Measurements from ENCODE around the gene LHFPL5. TPM values are rescaled to one million over a fixed set of nuclear protein-coding genes. Genes with fewer than 3 reads are reported as not detected.

Gene LHFPL5
- polyA plus RNA-seq, 1 donor (not counting 4 experiments of a cell fraction or from before 2014, with no cell fraction given) = not detected

GRCh38 chr6:35786272-35786671 is 18.9 kb upstream of the LHFPL5 start:
- Histone ChIP-seq H3K27me3 (ENCODE audit: control insufficient read depth, extremely low read depth, insufficient read depth, low read length) (peaks cover 37% of the 10 kb centered on the region), H3K4me3 (ENCODE audit: control insufficient read depth in 2 of 3, extremely low read depth in 1 of 3, insufficient read depth in 2 of 3, low read depth in 1 of 3, low read length in 3 of 3) (no peak overlapping the region), H3K9me1 (ENCODE audit: control insufficient read depth, extremely low read depth, insufficient read depth, low read length) (no peaks in the 10 kb centered on the region), H3K79me2 (ENCODE audit: control insufficient read depth, insufficient read depth, low read length) (no peaks in the 10 kb centered on the region), H4K20me1 (ENCODE audit: control insufficient read depth, extremely low read depth, insufficient read depth, low read length) (no peaks in the 10 kb centered on the region), H3K27ac (ENCODE audit: control insufficient read depth, insufficient read depth, low read length) (no peak overlapping the region), H3K4me2 (ENCODE audit: control insufficient read depth, extremely low read depth, insufficient read depth, low read depth, low read length) (no peak overlapping the region), H3K9ac (ENCODE audit: control insufficient read depth, extremely low read depth, insufficient read depth, low read length) (no peak overlapping the region), H3K4me1 (ENCODE audit: control insufficient read depth, extremely low read depth, insufficient read depth, low read length) (peaks cover 6% of the 10 kb centered on the region), H2AFZ (ENCODE audit: control insufficient read depth, low read length) (no peak overlapping the region), H3K36me3 (ENCODE audit: control insufficient read depth in 2 of 2, extremely low read depth in 1 of 2, insufficient read depth in 2 of 2, low read length in 2 of 2) (no peaks in the 10 kb centered on the region), H3K9me3 (ENCODE audit: control insufficient read depth, low read depth, low read length) (no peaks in the 10 kb centered on the region)
- DNase-seq (ENCODE audit: low read depth, low spot score) = no peak
- TF ChIP-seq EZH2 (IDR thresholded peaks at IDR 0.05; ENCODE audit: low read length) (no peak), CTCF (optimal IDR thresholded peaks at IDR 0.05 in 1 of 3, IDR thresholded peaks at IDR 0.05 in 1 of 3, conservative IDR thresholded peaks at IDR 0.05 in 1 of 3; ENCODE audit: extremely low read depth in 1 of 3, insufficient read depth in 2 of 3, low read length in 3 of 3) (no peak)
- no peak for FAIRE-seq
- dilution Hi-C loops (cut with MboI; ENCODE audit: extremely low pct_ligation_motif_present, low sequenced_read_pairs) = no loop called here

GRCh38 chr6:35786810-35787209 is 18.3 kb upstream of the LHFPL5 start:
- dilution Hi-C loops (cut with MboI; ENCODE audit: extremely low pct_ligation_motif_present, low sequenced_read_pairs) = no loop called here
- H3K27me3 ChIP-seq (ENCODE audit: control insufficient read depth, extremely low read depth, insufficient read depth, low read length) = peaks cover 37% of the 10 kb centered on the region
- H4K20me1 ChIP-seq (ENCODE audit: control insufficient read depth, extremely low read depth, insufficient read depth, low read length) = no peaks in the 10 kb centered on the region
- H3K27ac ChIP-seq (ENCODE audit: control insufficient read depth, insufficient read depth, low read length) = no peak overlapping the region
- no peak for DNase-seq (ENCODE audit: low read depth, low spot score)
- H3K9me1 ChIP-seq (ENCODE audit: control insufficient read depth, extremely low read depth, insufficient read depth, low read length) = no peaks in the 10 kb centered on the region
- peaks cover 6% of the 10 kb centered on the region for H3K4me1 ChIP-seq (ENCODE audit: control insufficient read depth, extremely low read depth, insufficient read depth, low read length)
- H3K9me3 ChIP-seq (ENCODE audit: control insufficient read depth, low read depth, low read length) = no peaks in the 10 kb centered on the region
- TF ChIP-seq CTCF (optimal IDR thresholded peaks at IDR 0.05 in 1 of 3, IDR thresholded peaks at IDR 0.05 in 1 of 3, conservative IDR thresholded peaks at IDR 0.05 in 1 of 3; ENCODE audit: extremely low read depth in 1 of 3, insufficient read depth in 2 of 3, low read length in 3 of 3) = no peak
- peak; percentile 76 for TF ChIP-seq EZH2 (IDR thresholded peaks at IDR 0.05; ENCODE audit: low read length)
- no peaks in the 10 kb centered on the region for H3K79me2 ChIP-seq (ENCODE audit: control insufficient read depth, insufficient read depth, low read length)
- H3K9ac ChIP-seq (ENCODE audit: control insufficient read depth, extremely low read depth, insufficient read depth, low read length) = no peak overlapping the region
- no peak overlapping the region for H2AFZ ChIP-seq (ENCODE audit: control insufficient read depth, low read length)
- no peak overlapping the region for H3K4me3 ChIP-seq (ENCODE audit: control insufficient read depth in 2 of 3, extremely low read depth in 1 of 3, insufficient read depth in 2 of 3, low read depth in 1 of 3, low read length in 3 of 3)
- H3K36me3 ChIP-seq (ENCODE audit: control insufficient read depth in 2 of 2, extremely low read depth in 1 of 2, insufficient read depth in 2 of 2, low read length in 2 of 2) = no peaks in the 10 kb centered on the region
- H3K4me2 ChIP-seq (ENCODE audit: control insufficient read depth, extremely low read depth, insufficient read depth, low read depth, low read length) = peak overlapping the region; percentile 23
- no peak for FAIRE-seq

Measured in keratinocyte (primary cell).